ENCODE measurements around the gene ARID4A.

DNA sequence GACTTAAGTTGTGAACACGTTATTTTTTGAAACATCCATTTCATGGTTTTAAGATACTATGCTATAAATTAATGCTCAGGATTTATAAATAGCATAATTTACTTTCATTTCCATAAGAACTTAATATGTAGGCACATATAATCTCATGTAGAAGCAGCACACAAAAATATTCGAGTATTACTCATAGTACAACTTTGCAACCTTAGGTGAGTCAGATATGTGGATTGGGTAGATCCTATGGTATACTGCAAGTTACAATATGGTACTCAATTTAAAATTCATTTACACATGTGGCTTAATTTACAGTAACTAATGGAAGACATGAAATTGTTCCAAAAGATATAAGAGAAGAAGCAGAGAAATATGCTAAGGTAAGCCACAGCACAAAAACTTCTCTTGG, 27.7 kb upstream of the ARID4A start:
- TF ChIP-seq EZH2 (IDR thresholded peaks at IDR 0.05; ENCODE audit: borderline replicate concordance), result no peak
- TF ChIP-seq, protein P1, sequence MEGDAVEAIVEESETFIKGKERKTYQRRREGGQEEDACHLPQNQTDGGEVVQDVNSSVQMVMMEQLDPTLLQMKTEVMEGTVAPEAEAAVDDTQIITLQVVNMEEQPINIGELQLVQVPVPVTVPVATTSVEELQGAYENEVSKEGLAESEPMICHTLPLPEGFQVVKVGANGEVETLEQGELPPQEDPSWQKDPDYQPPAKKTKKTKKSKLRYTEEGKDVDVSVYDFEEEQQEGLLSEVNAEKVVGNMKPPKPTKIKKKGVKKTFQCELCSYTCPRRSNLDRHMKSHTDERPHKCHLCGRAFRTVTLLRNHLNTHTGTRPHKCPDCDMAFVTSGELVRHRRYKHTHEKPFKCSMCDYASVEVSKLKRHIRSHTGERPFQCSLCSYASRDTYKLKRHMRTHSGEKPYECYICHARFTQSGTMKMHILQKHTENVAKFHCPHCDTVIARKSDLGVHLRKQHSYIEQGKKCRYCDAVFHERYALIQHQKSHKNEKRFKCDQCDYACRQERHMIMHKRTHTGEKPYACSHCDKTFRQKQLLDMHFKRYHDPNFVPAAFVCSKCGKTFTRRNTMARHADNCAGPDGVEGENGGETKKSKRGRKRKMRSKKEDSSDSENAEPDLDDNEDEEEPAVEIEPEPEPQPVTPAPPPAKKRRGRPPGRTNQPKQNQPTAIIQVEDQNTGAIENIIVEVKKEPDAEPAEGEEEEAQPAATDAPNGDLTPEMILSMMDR (IDR thresholded peaks at IDR 0.05; ENCODE audit: poor library complexity), result no peak

Measured in hepatocyte (in vitro differentiated cells).